ENCODE results near the gene CDX2. TPM values are rescaled to one million over a fixed set of nuclear protein-coding genes. Genes with fewer than 3 reads are reported as not detected.
"Not testable (repeated sequence)": the region's sequence is repeated elsewhere in the genome, so short reads cannot be mapped to it uniquely, and the experiment has no call there.

Gene CDX2, protein sequence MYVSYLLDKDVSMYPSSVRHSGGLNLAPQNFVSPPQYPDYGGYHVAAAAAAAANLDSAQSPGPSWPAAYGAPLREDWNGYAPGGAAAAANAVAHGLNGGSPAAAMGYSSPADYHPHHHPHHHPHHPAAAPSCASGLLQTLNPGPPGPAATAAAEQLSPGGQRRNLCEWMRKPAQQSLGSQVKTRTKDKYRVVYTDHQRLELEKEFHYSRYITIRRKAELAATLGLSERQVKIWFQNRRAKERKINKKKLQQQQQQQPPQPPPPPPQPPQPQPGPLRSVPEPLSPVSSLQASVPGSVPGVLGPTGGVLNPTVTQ
- not detected in 2 replicates for total RNA-seq (2012; rRNA removed)

GRCh38 chr13:27969082-27969865, at the start of gene CDX2:
CDX2 (minus strand) TSS chr13:27969315; CDS start chr13:27969006, 309 bp downstream.
- Histone ChIP-seq H3K4me3 (ENCODE audit: low read length) (no peak within 1 kb of the TSS), H3K4me1 (ENCODE audit: control insufficient read depth, insufficient read depth, low read length) (no peaks in the 10 kb centered on the region), H3K9me3 (replicated peaks; ENCODE audit: low read length) (no peaks in the 10 kb centered on the region), H3K9ac (ENCODE audit: low read depth, low read length) (no peak within 1 kb of the TSS), H3K4me2 (ENCODE audit: low read length) (no peak within 1 kb of the TSS), H3K27me3 (ENCODE audit: control insufficient read depth, insufficient read depth, low read length) (peaks cover 98% of the 10 kb centered on the region), H3K36me3 (ENCODE audit: insufficient read depth, low read length) (no peaks in the 10 kb centered on the region)

GRCh38 chr13:28014301-28014700, 45.2 kb upstream of the CDX2 start:
- no peak overlapping the region for H3K4me3 ChIP-seq (ENCODE audit: low read length)

DNA sequence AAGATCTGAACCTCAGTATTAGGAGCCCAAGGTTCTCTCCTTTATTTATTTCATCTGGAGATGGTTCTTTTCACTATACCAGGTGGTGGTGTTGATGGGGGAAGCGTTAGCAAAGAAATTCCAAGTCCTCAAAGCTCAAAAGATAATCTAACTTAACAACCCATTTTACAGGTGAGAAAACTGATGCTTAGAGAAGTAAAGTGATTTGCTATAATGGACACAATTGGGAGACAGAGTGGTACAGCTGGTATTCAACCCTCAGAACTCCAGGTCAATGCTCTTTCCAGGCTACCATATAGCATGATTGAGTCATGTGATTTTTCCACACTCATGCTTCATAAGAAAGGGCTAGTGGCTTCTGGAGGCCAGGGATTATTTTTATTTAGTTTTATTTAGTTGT, 44.4 kb upstream of the CDX2 start:
- H3K27me3 ChIP-seq (ENCODE audit: control insufficient read depth, insufficient read depth, low read length), result peaks cover 3% of the 10 kb centered on the region

More at GRCh38 chr13:28014301-28014700, 45.2 kb upstream of the CDX2 start:
- no peak overlapping the region for H3K9ac ChIP-seq (ENCODE audit: low read depth, low read length)
- H3K36me3 ChIP-seq (ENCODE audit: insufficient read depth, low read length), result no peaks in the 10 kb centered on the region
- no peaks in the 10 kb centered on the region for H3K4me1 ChIP-seq (ENCODE audit: control insufficient read depth, insufficient read depth, low read length)
- H3K27me3 ChIP-seq (ENCODE audit: control insufficient read depth, insufficient read depth, low read length), result peaks cover 3% of the 10 kb centered on the region
- H3K9me3 ChIP-seq (replicated peaks; ENCODE audit: low read length), result no peaks in the 10 kb centered on the region
- no peak overlapping the region for H3K4me2 ChIP-seq (ENCODE audit: low read length)

DNA sequence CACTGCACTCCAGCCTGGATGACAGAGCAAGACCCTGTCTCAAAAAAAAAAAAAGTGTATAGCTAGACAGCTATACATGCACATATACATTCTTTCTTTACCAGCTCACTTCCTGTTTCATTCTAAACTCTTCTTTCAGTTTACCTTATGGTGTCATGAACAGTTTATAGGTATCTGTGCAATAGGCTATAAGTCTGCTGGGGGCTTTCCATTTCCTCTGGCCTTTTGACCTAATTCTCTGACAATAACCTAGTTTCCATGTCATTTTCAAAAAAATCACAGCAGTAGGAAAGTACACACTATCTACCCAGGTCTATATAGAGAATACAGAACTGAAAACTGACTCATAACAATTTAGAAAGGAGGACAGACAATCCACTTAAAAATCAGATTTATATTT, 43.8 kb upstream of the CDX2 start:
- Histone ChIP-seq H3K27me3 (ENCODE audit: control insufficient read depth, insufficient read depth, low read length) (peaks cover 3% of the 10 kb centered on the region), H3K4me1 (ENCODE audit: control insufficient read depth, insufficient read depth, low read length) (no peaks in the 10 kb centered on the region), H3K4me3 (ENCODE audit: low read length) (no peak overlapping the region), H3K9ac (ENCODE audit: low read depth, low read length) (no peak overlapping the region), H3K36me3 (ENCODE audit: insufficient read depth, low read length) (no peaks in the 10 kb centered on the region), H3K4me2 (ENCODE audit: low read length) (no peak overlapping the region), H3K9me3 (replicated peaks; ENCODE audit: low read length) (no peaks in the 10 kb centered on the region)

More for the DNA sequence above, 44.4 kb upstream of the CDX2 start:
- Histone ChIP-seq H3K4me1 (ENCODE audit: control insufficient read depth, insufficient read depth, low read length) (no peaks in the 10 kb centered on the region), H3K9me3 (replicated peaks; ENCODE audit: low read length) (no peaks in the 10 kb centered on the region), H3K4me2 (ENCODE audit: low read length) (no peak overlapping the region), H3K9ac (ENCODE audit: low read depth, low read length) (no peak overlapping the region), H3K36me3 (ENCODE audit: insufficient read depth, low read length) (no peaks in the 10 kb centered on the region), H3K4me3 (ENCODE audit: low read length) (no peak overlapping the region)

- no peaks in the 10 kb centered on the region for H3K36me3 ChIP-seq (ENCODE audit: insufficient read depth, low read length)
- no peak overlapping the region for H3K4me2 ChIP-seq (ENCODE audit: low read length)
- no peaks in the 10 kb centered on the region for H3K4me1 ChIP-seq (ENCODE audit: control insufficient read depth, insufficient read depth, low read length)
- H3K27me3 ChIP-seq (ENCODE audit: control insufficient read depth, insufficient read depth, low read length), result peaks cover 3% of the 10 kb centered on the region
- no peak overlapping the region for H3K9ac ChIP-seq (ENCODE audit: low read depth, low read length)
- H3K9me3 ChIP-seq (replicated peaks; ENCODE audit: low read length), result no peaks in the 10 kb centered on the region
- no peak overlapping the region for H3K4me3 ChIP-seq (ENCODE audit: low read length)
Observed at GRCh38 chr13:28012383-28012782, 43.3 kb upstream of the CDX2 start.

DNA sequence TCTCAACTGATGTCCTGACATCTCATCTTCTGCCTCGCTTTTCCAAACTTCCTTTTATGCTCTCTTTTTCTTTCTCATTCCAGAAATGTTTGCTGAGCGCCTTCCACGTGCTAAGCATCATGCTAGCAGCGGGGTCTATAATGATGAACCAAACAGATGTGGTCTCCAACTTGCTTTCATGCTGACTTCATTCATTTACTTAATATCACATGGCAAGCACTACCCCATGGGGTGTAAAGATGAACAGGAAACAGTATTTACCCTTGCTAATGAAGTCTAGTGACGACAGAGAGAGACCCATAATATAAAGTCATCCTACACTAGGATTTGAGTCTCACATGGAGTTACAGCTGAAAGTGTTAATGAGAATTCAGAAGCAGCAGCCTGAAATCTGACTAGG, 40.9 kb upstream of the CDX2 start:
- no peaks in the 10 kb centered on the region for H3K36me3 ChIP-seq (ENCODE audit: insufficient read depth, low read length)
- H3K4me1 ChIP-seq (ENCODE audit: control insufficient read depth, insufficient read depth, low read length), result no peaks in the 10 kb centered on the region
- no peak overlapping the region for H3K4me2 ChIP-seq (ENCODE audit: low read length)

GRCh38 chr13:28005016-28005415, 35.9 kb upstream of the CDX2 start:
- not testable (repeated sequence) for H3K36me3 ChIP-seq (ENCODE audit: insufficient read depth, low read length); H3K4me3 ChIP-seq (ENCODE audit: low read length); H3K9me3 ChIP-seq (replicated peaks; ENCODE audit: low read length); H3K4me1 ChIP-seq (ENCODE audit: control insufficient read depth, insufficient read depth, low read length); H3K27me3 ChIP-seq (ENCODE audit: control insufficient read depth, insufficient read depth, low read length); H3K9ac ChIP-seq (ENCODE audit: low read depth, low read length); H3K4me2 ChIP-seq (ENCODE audit: low read length)

More for the DNA sequence above, 40.9 kb upstream of the CDX2 start:
- peaks cover 8% of the 10 kb centered on the region for H3K27me3 ChIP-seq (ENCODE audit: control insufficient read depth, insufficient read depth, low read length)
- H3K9ac ChIP-seq (ENCODE audit: low read depth, low read length), result no peak overlapping the region
- no peaks in the 10 kb centered on the region for H3K9me3 ChIP-seq (replicated peaks; ENCODE audit: low read length)
- no peak overlapping the region for H3K4me3 ChIP-seq (ENCODE audit: low read length)

DNA sequence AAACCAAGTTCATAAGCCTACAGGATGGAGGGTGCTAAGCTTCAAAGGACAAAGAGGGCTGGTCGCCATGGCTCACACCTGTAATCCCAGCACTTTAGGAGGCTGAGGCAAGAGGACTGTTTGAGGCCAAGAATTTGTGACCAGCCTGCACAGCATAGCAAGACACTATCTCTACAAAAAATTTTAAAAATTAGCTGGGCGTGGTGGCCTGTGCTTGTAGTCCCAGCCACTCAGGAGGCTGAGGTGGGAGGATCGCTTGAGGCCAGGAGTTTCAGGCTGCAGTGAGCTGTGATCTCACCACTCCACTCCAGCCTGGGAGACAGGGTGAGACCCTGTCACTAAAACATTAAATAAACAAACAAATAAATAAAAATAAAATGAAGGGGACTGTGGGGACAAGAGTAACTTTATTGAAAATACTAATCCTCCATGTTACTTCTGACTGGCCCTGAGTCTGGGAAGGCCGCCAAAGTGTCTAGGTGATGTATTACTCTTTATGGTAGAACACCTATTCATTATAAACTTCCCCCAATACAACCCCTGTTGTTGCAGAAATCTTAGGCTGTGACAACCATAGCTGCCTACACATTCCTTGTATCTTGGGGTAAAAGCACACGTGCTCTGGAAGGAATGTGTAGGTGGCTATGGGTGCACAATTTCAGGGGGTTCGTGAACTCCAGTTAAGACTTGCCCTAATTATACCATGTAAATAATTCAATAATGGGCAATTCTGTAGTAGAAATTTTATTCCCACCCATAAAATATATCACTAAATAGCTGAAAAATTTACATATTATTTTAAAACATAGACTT, 34.0 kb upstream of the CDX2 start:
- Histone ChIP-seq H3K9me3 (replicated peaks; ENCODE audit: low read length) (no peaks in the 10 kb centered on the region), H3K4me1 (ENCODE audit: control insufficient read depth, insufficient read depth, low read length) (no peaks in the 10 kb centered on the region), H3K27me3 (ENCODE audit: control insufficient read depth, insufficient read depth, low read length) (peaks cover 10% of the 10 kb centered on the region), H3K9ac (ENCODE audit: low read depth, low read length) (no peak overlapping the region), H3K4me3 (ENCODE audit: low read length) (no peak overlapping the region), H3K4me2 (ENCODE audit: low read length) (no peak overlapping the region), H3K36me3 (ENCODE audit: insufficient read depth, low read length) (no peaks in the 10 kb centered on the region)

DNA sequence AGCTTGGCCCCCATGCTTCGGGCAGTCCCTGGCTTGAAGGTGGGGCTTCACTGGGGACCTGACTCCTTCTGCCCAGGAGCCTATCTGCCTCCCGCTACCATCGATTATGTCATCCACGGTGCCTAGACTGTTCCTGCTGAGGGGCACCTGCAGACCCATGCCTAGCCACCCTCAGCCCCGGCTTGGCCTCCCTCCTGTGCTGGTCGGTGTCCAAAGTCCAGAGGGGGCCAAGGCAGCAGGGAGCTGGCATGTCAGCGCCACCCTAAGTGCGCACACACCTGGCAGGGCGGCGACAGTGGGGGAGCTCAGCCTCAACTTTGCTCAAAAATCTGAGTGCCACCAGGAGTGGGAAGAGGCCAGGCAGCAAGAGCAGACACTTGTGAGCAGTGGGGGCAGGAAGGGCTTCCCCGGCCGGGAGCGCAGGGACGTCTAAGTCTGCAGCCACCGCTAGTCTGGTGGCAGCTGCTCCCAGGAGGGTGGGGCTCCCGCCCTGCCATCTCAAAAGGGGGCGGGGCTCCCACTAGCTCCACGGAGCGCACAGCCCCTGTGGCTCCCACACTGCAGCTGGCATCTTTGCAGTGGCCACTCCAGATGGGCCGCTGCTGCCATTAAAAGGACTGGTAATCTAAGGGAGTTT, 32.8 kb upstream of the CDX2 start:
- Histone ChIP-seq H3K27me3 (ENCODE audit: control insufficient read depth, insufficient read depth, low read length) (peaks cover 10% of the 10 kb centered on the region), H3K4me1 (ENCODE audit: control insufficient read depth, insufficient read depth, low read length) (no peaks in the 10 kb centered on the region), H3K4me3 (ENCODE audit: low read length) (no peak overlapping the region), H3K9ac (ENCODE audit: low read depth, low read length) (no peak overlapping the region), H3K4me2 (ENCODE audit: low read length) (no peak overlapping the region), H3K9me3 (replicated peaks; ENCODE audit: low read length) (no peaks in the 10 kb centered on the region), H3K36me3 (ENCODE audit: insufficient read depth, low read length) (no peaks in the 10 kb centered on the region)

DNA sequence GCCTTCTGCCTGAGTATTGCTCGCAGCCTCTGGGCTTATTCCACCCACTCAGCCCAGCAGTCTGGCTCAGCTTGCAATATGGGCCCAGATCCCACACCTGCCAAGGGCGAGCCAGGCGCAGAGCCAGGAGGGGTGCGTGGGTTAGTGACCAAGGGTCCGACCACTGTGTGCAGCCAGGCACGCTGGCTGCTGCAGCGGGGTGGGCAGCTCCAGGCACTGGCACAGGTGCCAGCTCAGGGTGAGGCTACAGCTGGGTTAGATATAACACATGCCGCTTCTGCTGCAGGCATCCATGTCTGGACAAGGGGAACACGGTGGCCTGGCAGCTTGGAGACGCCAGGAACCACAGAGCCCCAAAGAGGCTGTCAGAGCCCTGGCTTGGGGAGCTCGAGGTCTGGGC, 31.9 kb upstream of the CDX2 start:
- Histone ChIP-seq H3K36me3 (ENCODE audit: insufficient read depth, low read length) (no peaks in the 10 kb centered on the region), H3K9me3 (replicated peaks; ENCODE audit: low read length) (no peaks in the 10 kb centered on the region), H3K4me1 (ENCODE audit: control insufficient read depth, insufficient read depth, low read length) (no peaks in the 10 kb centered on the region), H3K4me3 (ENCODE audit: low read length) (no peak overlapping the region), H3K4me2 (ENCODE audit: low read length) (no peak overlapping the region), H3K9ac (ENCODE audit: low read depth, low read length) (no peak overlapping the region), H3K27me3 (ENCODE audit: control insufficient read depth, insufficient read depth, low read length) (peaks cover 6% of the 10 kb centered on the region)

DNA sequence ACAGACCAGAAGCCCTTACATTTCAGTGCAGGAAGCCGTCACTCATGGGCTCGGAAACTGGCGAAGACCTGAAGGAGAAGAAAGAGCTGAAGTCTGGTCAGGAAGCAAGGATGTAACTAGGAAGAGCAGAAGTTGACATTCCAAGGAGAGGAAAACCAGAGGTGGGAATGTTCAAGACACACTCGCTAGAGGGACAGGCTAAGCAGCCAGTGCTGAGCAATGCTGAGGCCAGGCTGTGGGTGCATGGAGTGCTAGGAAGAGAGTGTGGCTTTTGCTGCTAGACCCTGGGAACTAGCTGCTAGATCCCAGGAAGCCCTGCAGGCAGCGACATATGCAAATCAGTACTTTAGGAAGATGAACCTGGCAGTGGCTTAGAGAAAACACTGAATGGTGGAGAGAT, 31.5 kb upstream of the CDX2 start:
- Histone ChIP-seq H3K36me3 (ENCODE audit: insufficient read depth, low read length) (no peaks in the 10 kb centered on the region), H3K9ac (ENCODE audit: low read depth, low read length) (no peak overlapping the region), H3K4me1 (ENCODE audit: control insufficient read depth, insufficient read depth, low read length) (no peaks in the 10 kb centered on the region), H3K27me3 (ENCODE audit: control insufficient read depth, insufficient read depth, low read length) (peaks cover 6% of the 10 kb centered on the region), H3K4me3 (ENCODE audit: low read length) (no peak overlapping the region), H3K9me3 (replicated peaks; ENCODE audit: low read length) (no peaks in the 10 kb centered on the region), H3K4me2 (ENCODE audit: low read length) (no peak overlapping the region)

Measured in skeletal muscle satellite cell (primary cell).